Upper lobe of left lung (tissue), 4 donors: Measurements from ENCODE around the gene GRIN1.

Source experiments
- CTCF ChIP-seq, 6 experiments: fragments of 450-650 bp in 4 of 6; fragments of 200-600 bp in 2 of 6; sonication (generic) in 2 of 6; IDR thresholded peaks; one replicate each; pipeline ENCODE4 v1.5.1; 2016 to 2019; ENCODE audit warnings: antibody characterized with exemption in 6 of 6
- EP300 ChIP-seq, 4 donors: sonication (generic); formaldehyde crosslinking; IDR thresholded peaks; one replicate each; pipeline ENCODE4 v1.5.1; 2017; ENCODE audit warnings: antibody characterized with exemption in 4 of 4, control low read depth in 2 of 4
- POLR2A ChIP-seq, 4 donors: fragments of 450-650 bp; IDR thresholded peaks; one replicate each; pipeline ENCODE4 v1.5.1; 2016 to 2017; ENCODE audit warnings: antibody characterized with exemption in 4 of 4, mild to moderate bottlenecking in 2 of 4

- TF ChIP-seq CTCF (IDR thresholded peaks at IDR 0.05) (no peak), POLR2A (IDR thresholded peaks at IDR 0.05) (no peak), EP300 (IDR thresholded peaks at IDR 0.05) (no peak)
These were observed 62.4 kb downstream of the GRIN1 start for GRCh38 chr9:137201205-137201868.
